GM21423 (cell line): ENCODE results near the gene GASK1A.
"Not testable (repeated sequence)": the region's sequence is repeated elsewhere in the genome, so short reads cannot be mapped to it uniquely, and the experiment has no call there.

Experiments used
- ATAC-seq: cut with Tn5 transposase; IDR thresholded peaks from one replicate; pipeline ENCODE4 v1.9.1; 2021; ENCODE audit warnings: mild to moderate bottlenecking, moderate library complexity; ENCODE audit not compliant: unreplicated experiment

Gene GASK1A

DNA sequence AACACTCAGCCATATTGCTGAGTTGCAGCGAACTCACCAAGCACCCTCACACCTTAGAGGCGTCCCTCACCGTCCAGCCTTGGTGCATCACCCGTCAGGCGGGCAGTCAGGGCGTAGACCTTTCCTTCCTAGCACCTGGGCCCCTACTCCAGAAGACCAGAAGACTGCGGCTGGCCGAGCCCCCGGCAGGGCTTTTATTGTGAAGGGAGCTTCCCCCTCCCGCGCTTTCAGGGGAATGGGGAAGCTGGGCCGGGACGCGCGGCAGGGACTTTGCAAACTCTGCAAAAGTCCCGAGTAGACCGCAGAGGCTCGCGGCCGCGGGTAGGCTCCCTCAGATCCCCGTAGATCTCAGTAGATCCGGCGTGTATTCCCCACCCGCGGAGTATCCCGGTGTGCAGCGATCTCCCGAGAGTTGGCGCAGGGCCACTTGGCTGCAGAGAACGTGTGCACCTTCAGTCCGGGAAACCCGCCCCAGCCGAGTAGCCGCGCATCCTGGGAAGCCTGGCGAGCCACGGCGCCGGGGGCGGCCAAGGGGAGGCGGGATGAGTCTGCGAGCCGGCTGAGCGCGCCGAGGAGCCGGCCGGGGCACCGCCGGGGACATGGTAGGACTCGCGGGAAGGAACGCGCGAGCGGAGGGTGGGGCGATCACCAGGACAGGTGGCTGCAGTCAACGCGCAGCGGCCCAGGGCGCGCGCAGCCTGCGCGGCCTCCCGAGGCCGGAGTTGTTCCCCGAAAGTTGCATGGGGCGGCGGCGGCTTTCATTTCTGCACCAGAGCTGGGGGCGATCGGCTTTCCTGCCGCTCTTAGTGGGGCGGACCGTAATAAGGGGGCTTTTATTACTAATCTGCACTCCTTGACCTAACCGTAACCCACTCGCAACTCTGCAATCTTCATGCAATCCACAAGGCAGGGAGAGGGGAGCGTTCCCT lies at the start of gene GASK1A:
TSS of gene GASK1A (plus strand) at position 268 of the 929 bp plus-strand sequence. CDS start at position 600, 332 bp downstream.
- no peak for ATAC-seq

DNA sequence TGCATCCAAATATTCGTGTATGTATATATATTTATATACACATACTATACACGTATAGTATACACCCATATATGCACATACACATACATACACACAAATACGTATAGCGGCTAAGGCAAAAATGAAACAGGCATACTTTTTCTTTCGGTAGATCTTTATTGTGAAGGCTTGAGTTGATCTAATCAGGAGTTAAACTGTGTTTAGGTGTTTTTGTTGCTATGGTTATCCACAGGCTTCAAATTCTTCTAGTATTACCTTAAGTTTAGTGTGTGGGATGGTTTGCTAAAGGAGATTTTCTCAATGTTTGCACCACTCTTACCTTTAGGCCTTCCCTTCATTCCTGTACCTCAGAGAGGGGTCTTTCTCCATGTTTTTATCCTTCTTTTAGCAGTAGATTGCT lies 45.0 kb upstream of the GASK1A start:
- ATAC-seq = no peak

DNA sequence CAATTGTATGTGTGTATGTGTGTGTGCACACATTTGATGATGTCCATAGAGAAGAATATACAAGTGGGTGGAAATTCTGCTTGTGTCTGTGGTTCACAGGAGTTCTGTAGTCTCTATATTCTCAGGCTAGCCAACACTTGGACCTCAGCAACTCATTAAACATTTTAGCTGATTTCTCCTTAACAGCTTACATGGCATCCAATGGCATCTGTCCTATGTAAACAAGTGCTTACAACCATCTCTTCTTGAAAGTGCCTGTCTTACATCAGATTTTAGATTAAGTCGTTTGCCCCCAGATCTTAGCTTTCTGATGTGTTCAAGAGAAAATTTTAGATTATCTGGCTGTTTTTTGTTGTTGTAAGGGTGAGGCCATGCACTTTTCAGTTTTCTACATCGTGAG lies 44.2 kb upstream of the GASK1A start:
- ATAC-seq = no peak

DNA sequence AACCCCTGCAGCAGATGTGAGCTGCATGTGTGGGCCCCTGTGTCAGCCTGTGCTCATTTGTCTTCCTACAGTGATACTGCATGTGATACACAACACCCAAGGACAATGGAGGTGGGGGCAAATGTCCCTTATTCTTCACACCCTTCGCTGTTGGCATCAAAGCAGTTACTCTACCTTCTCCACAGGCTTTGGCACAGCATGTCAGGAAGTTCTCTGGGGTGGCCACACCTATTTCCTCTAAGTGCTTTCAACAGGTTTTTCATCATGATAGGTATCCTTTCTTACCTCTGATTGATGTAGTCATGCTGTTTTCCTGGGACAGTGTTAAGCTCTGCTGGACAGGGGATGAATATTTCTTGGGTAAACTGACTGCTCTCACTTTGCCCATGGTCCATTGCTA lies 43.6 kb upstream of the GASK1A start:
- no peak for ATAC-seq

DNA sequence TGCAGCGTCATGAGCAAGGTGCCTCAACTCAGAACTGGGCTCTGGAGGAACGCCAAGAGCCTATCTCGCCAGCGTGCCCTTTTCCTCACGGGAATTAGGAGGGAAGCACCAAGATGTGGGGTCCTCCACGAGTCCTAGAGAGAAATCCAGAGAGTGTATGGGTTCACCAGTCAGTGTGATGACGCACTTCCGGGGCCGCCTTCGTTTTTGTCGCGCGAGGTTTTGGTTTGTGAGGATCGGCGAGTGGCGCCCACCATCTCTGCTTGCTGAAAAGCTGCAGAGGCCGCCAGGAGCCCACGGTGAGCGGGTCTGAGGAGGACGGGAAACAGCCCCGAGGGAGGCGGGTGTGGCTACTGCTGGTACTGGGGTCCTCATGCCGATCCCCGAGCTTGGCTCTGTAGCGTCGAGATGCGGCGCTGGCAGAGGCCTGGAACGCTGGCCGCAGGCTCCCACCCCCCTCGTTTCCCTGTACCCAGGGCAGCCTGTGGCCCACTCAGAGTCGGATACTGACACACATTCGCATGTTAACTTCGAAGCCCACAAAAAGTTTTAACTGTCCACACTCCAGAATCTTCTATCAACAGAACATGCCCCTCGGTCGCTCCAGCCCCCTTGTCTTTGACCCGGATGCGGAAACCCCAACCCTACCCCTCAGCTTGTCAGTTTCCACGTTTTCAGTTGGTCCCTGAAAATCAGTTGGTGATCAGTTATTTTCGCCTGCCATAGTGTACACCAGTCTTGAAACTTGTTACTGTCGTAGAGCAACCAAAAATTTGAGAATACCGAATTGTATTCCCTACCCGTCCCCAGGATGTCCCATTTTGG lies 42.7 kb upstream of the GASK1A start:
- no peak for ATAC-seq

DNA sequence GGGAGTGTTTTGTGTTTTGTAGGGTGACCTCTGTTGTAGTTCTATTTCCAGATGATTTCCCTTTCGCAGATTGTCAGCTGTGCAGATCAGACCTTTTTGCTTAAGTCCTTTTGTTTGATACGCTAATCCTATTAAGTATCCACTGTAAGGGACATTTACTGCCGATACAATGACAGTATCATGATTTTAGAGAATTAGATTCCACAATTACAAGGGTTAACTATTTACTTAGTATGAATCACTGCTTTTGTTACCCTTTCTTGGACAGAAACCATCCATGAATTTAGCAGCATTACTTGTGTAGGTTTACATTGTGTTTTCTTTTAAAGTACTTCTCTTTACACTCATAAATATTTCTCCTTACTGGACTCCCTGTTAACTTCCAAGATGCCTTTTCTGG lies 41.8 kb upstream of the GASK1A start:
- ATAC-seq = no peak

DNA sequence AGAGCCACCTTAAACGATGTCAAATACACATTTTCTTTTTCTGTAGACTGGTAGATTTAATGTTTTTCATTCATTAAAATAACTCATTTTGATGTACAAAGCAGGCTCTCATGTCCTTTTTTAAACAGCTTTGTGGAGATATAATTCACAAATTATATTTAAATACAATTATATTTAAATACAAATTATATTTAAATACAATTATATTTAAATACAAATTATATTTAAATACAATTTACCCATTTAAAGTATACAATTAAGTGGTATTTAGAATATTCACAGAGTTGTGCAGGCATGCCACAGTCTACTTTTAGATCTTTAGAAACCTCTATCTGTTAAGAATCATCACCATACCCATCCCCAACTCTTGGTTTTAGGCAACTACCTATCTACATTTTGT lies 36.4 kb upstream of the GASK1A start:
- no peak for ATAC-seq

DNA sequence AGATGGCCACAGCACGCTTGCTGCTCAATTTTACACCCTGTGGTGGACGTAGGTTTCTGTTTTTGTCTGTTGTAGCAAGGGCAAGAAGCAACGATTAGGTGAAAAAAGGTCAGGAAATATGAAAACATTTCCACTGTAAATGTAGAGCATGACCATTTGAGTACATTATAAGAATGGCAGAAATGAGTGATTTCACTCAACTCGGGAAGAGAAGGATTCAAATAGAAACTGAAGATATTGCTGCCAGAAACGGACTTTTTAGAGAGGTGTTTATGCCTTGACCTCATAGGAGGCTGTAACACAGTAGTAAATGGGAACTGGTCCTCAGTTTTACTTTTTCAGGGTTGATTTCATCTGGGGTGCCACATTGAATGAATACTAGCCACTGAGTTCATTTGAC lies 33.1 kb upstream of the GASK1A start:
- no peak for ATAC-seq

DNA sequence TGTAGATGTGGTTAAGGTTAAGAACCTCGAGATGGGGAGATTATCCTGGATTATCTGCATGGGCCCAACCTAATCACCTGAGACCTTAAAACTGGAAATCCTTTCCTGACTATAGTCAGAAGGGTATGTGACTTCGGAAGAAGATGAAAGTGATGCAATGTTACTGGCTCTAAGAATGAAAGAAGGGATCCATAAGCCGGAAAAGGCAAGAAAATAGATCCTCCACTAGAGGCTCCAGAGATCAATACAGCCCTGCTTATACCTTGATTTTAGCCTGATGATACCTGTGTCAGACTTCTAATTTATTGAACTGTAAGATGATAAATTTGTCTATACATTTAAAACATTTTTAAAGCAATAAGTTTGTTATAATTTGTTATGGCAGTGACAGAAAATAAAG lies 21.5 kb upstream of the GASK1A start:
- no peak for ATAC-seq

DNA sequence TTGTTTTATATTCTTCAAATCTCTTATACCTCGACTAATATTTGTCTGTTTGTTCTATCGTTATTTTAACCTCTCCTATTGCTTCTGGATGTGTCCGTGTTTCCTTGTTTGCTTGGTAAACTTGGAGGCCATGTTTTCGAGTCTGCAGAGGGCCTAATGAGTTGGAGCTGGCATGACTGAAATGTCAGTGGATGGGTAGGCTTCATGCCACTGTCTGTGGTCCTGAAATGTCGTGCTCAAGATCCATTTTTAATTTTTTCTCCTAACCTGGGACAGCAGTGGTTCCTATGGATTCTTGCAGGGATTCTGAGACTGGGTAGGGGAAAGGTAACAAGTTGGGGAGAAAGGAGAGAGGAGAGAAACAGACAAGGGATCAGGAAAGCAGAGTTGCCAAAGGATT lies 18.8 kb upstream of the GASK1A start:
- ATAC-seq = no peak

DNA sequence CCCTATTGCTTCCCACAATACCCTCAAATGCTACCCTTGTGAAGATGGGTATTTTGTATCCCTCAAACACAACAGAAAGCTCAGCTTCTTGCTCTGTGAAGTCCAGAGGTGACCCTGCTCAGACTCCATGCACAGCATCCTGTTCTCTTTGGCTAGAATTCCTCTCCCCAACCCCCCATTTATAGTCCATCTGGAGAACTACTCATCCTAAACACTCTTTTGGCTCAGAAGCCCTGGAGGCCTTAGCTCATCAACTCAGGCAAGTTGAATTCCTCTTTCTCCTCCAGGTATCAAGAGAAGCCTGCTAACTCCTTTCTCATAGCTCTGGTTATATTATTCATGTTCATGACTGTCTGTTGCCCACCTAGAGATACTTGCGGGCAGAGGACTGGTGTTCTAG lies 18.3 kb upstream of the GASK1A start:
- no peak for ATAC-seq

DNA sequence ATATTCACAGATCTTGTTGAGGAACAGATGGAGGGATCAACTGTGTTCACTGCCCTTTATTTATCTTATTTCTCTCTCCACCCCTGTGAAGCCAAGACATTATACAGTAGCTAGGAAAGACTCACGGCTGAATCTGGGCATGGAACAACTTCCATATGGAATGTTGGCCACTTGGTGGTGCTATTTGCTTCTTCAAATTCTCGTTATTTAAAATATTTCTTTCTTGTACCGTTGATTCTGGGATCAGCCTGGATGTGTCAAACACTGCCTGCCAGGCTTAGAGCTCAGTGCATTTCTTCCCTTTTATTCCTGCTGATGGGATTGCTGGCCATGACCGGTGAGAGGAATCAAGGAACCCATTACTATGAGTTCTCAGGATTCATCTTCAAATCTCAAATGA lies 17.5 kb upstream of the GASK1A start:
- ATAC-seq = no peak

DNA sequence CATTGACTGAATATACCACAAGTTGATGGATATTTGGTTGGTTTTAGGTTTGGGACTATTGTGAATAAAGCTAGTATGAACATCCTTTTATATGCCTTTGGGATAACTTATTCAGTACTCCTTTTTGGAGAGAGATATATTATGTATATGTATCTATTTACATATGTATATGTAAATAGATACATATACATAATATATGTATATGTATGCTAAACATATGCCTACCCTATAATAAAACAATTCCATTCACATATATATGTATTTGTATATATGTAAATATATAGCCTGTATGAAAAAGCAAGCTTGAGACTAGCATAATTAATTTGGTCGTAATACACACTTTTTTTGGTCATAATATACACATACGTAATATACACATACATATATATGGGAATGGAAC lies 15.8 kb upstream of the GASK1A start:
- no peak for ATAC-seq

DNA sequence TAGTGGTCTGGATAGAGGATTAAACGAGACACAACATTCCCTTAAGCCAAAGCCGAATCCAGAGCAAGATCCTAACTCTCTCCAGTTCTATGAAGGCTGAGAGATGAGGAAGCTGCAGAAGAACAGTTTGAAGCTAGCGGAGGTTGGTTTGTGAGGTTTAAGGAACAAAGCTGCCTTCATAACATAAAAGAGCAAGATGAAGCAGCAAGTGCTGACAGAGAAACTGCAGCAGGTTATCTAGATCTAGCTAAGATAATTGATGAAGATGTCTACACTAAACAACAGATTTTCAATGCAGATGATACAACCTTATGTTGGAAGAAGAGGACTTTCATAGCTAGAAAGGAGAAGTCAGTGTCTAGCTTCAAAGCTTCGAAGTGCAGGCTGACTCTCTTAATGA lies 14.8 kb upstream of the GASK1A start:
- ATAC-seq = no peak

DNA sequence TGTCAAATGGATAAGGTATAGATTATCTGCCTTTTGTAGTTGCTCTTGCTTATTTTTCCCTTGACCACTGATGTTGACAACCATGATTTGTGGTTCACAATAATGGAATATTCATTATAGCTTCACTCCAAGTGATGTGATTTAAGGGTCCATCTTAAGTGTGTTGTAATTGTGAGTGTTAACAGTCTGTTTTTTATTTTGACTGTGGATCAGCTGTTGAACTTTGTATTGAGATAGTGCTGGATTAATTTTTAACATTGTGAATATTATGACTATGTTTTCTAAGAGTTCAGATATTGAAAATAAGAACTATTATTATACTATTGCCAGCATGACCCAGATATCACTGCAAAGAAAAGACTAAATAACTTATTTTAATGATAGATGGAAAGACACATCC lies 8.6 kb upstream of the GASK1A start:
- no peak for ATAC-seq

DNA sequence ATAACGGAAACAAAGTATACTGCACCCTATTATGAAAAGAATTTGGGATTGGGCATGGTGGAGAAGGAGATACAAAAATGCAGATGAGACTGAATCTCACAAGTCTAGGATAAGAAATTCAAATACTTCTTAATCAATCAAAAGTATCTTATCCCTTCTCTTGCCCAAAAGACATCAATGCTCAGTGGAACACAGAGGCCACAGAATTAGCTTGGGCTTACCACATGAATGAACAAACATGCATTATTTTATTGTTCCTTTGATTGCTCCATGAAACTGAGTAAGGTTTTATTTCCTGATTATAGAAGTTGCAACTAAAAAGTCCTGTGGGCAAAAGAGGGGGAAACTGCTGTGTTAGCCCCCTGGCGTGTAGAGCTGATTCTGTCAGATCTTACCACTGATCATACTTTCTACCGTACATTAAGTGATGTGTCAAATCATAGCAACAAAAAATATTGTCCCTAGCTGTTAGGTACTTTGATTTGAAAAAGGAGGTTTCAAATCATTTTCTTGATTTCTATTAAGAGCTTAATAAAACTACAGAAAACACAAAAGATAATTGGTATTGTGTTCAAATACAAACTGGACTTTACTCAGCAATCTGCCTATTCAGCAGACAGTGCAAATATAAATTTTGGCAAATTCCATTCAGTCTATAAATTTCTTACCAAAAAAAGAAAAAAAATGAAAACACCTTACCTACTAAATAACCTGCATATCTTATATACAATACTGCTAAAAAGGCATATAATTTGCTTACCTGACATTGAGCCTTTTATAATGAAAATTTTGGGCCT lies 7.9 kb upstream of the GASK1A start:
- ATAC-seq = no peak

DNA sequence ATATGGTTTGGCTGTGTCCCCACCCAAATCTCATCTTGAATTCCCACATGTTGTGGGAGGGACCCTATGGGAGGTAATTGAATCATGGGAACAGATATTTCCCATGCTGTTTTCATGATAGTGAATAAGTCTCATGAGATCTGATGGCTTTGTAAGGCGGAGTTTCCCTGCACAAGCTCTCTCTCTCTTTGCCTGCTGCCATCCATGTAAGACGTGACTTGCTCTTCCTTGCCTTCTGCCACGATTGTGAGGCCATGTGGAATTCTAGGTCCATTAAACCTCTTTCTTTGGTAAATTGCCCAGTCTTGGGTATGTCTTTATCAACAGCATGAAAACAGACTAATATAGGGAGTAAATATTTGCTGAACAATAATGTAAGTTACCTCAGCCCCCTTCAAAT lies 4.2 kb upstream of the GASK1A start:
- ATAC-seq = not testable (repeated sequence)

DNA sequence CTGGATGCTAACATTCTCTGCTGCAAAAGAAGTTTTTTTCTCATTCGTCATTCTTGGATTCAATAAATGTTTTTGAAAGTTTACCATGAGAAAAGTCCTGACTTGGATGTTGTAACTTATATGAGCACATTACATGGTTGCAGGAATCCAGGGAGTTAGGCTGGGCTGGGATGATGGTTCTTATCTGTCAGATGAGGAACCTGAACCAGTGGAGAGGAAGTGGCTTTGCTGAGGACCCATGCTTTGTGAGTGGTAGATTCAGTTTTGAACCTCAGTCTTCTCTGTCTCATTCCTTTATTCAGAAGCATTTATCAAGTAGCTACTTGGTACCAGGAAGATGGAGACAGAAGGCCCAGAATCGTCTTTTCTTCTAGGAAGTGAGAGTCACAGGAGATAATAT lies 3.7 kb upstream of the GASK1A start:
- ATAC-seq = no peak

DNA sequence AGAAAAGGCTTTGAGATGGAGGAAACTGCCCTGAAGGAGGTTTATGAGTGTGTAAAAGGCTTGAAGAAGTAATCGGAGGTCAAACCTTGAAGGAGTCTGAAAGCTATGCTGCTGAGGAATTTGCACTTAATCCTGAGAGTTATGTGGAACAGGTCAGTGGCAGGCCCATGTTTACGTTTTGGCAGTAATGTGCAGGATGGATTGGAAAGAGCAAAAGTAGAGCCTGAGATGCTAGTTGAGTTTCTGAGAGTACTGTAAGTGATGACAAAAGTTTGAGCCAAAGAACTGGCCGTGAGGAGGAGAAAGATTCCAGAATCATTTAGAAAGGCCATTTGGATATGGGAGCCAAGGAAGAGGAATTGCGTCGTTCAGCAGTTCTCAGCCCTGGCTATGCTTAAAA lies 3.2 kb upstream of the GASK1A start:
- no peak for ATAC-seq

DNA sequence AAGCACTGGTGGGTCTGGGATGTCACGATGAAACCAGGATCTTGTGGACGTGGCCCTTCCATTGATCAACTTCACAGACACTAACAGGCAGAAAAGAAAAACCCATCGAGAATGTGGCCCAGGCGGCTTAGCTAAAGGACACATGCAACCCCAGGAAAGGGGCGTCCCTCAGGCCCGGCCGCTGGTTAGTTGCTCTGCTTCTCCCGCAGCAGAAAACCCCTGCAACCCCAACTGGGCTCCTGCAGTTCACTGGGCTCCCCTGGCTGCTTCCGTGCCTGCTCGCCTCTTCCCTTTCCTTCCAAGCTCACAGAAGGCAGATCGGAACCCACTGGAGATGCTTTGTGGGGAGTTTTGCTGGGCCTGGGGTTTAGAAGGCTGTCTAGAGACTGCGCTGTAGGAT lies 1.1 kb downstream of the GASK1A start:
- no peak for ATAC-seq

DNA sequence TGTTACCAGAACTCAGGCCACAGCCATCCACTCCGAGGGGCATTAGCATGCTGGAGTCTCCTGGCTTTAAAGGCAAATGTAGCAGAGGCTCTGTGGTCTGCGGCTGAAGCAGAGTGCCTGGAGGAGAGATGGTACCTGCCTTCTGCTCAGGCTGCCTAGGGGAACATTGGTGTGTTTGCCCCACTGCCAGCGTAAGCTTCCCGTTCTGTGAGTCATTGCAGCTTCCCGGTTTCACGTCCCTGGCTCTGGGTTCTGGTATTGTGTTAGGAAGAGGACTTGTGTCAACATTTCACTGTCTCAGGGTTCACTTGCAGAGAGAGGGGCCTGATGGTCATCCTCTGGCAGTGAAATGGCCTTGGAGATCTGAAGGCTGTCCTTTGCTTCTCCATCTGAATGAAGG lies 1.8 kb downstream of the GASK1A start:
- ATAC-seq = no peak
